GM18499 (cell line): ENCODE data around the gene LRIG1.

Experiments used
- ATAC-seq: cut with Tn5 transposase; IDR thresholded peaks from one replicate; pipeline ENCODE4 v1.9.1; 2021; ENCODE audit warnings: moderate number of reproducible peaks; ENCODE audit not compliant: insufficient read depth, unreplicated experiment

LRIG1 gene

GRCh38 chr3:66472313-66473134, 28.3 kb downstream of the LRIG1 start:
- peak; percentile 46 for ATAC-seq

GRCh38 chr3:66470956-66471686, 29.7 kb downstream of the LRIG1 start:
- ATAC-seq: no peak

- ATAC-seq: no peak
These were observed 30.5 kb downstream of the LRIG1 start for GRCh38 chr3:66470285-66470684.

GRCh38 chr3:66469220-66469640, 31.6 kb downstream of the LRIG1 start:
- ATAC-seq: peak; percentile 64

- no peak for ATAC-seq
These were observed 32.7 kb downstream of the LRIG1 start for GRCh38 chr3:66467996-66468735.

- no peak for ATAC-seq
These were observed 34.1 kb downstream of the LRIG1 start for GRCh38 chr3:66466606-66467270.

- no peak for ATAC-seq
These were observed 35.2 kb downstream of the LRIG1 start for GRCh38 chr3:66465587-66465986.

GRCh38 chr3:66465034-66465433, 35.8 kb downstream of the LRIG1 start:
- ATAC-seq: no peak

GRCh38 chr3:66464512-66464894, 36.3 kb downstream of the LRIG1 start:
- ATAC-seq: no peak

GRCh38 chr3:66463730-66464511, 36.9 kb downstream of the LRIG1 start:
- ATAC-seq: no peak

GRCh38 chr3:66463054-66463631, 37.7 kb downstream of the LRIG1 start:
- no peak for ATAC-seq

GRCh38 chr3:66457252-66457651, 43.6 kb downstream of the LRIG1 start:
- ATAC-seq: no peak

- no peak for ATAC-seq
These were observed 44.1 kb downstream of the LRIG1 start for GRCh38 chr3:66456711-66457173.

GRCh38 chr3:66454464-66454859, 46.4 kb downstream of the LRIG1 start:
- no peak for ATAC-seq

- ATAC-seq: no peak
These were observed 47.0 kb downstream of the LRIG1 start for GRCh38 chr3:66453651-66454463.

GRCh38 chr3:66452303-66453011, 48.4 kb downstream of the LRIG1 start:
- no peak for ATAC-seq

GRCh38 chr3:66451766-66452165, 49.1 kb downstream of the LRIG1 start:
- no peak for ATAC-seq
